ENCODE data around the gene SPAG4.

GRCh38 chr20:35588397-35588796, 27.2 kb upstream of the SPAG4 start:
- TF ChIP-seq CTCF (tag by site-specific recombination; IDR thresholded peaks at IDR 0.05) (no peak), REST (tag by site-specific recombination; IDR thresholded peaks at IDR 0.05) (no peak)
